K562 (cell line): ENCODE results near the gene TLX2. TPM values are rescaled to one million over a fixed set of nuclear protein-coding genes. Genes with fewer than 3 reads are reported as not detected.

Experiments
- ATF2 ChIP-seq: sonication (generic); formaldehyde crosslinking; IDR thresholded peaks from 2 replicates; pipeline ENCODE4 v1.8.1; 2022; ENCODE audit warnings: missing genetic modification reagents
- BRCA1 ChIP-seq, 2 experiments: fragments of 450-650 bp in 1 of 2; sonication (generic) in 1 of 2; formaldehyde crosslinking in 1 of 2; IDR thresholded peaks; 2 replicates each; pipeline versions ENCODE4 v1.5.0 to v1.6.1; 2017 to 2020; ENCODE audit warnings: mild to moderate bottlenecking in 1 of 2, missing genetic modification reagents in 1 of 2
- CCNT2 ChIP-seq: IDR thresholded peaks from 2 replicates; pipeline ENCODE4 v1.6.1; 2011; ENCODE audit warnings: borderline replicate concordance, low read depth, mild to moderate bottlenecking, moderate library complexity, mixed read lengths, low read length; ENCODE audit not compliant: insufficient read length; ENCODE audit errors: extremely low read depth
- HOMEZ ChIP-seq: fragments of 250-450 bp; sonication (Bioruptor Pico); IDR thresholded peaks from 2 replicates; pipeline ENCODE4 v1.4.0; 2020; ENCODE audit warnings: mild to moderate bottlenecking, moderate library complexity
- KAT7 ChIP-seq: sonication (generic); formaldehyde crosslinking; IDR thresholded peaks from 2 replicates; pipeline ENCODE4 v1.8.0; 2022; ENCODE audit warnings: missing genetic modification reagents, mild to moderate bottlenecking, borderline replicate concordance
- MAX ChIP-seq: sonication (generic); formaldehyde crosslinking; IDR thresholded peaks from 2 replicates; pipeline ENCODE4 v1.9.0; 2022; ENCODE audit warnings: mild to moderate bottlenecking, missing genetic modification reagents
- MEF2D ChIP-seq: conservative IDR thresholded peaks from 2 replicates; pipeline ENCODE4 v1.6.1; 2016; ENCODE audit warnings: low read depth, missing genetic modification characterization, missing compliant biosample characterization
- MITF ChIP-seq: IDR thresholded peaks from 2 replicates; pipeline ENCODE4 v1.6.1; 2014; ENCODE audit warnings: antibody characterized with exemption
- NFIX ChIP-seq: fragments of 250-450 bp; sonication (Bioruptor Pico); IDR thresholded peaks from 2 replicates; pipeline ENCODE4 v1.4.0; 2020; ENCODE audit warnings: low read depth, mild to moderate bottlenecking, moderate library complexity
- PTBP1 ChIP-seq: fragments of 200-400 bp; formaldehyde crosslinking; IDR thresholded peaks from 2 replicates; pipeline ENCODE4 v1.6.1; 2017; ENCODE audit warnings: low read depth, low read length
- SLC30A9 ChIP-seq: fragments of 250-450 bp; sonication (Bioruptor Pico); IDR thresholded peaks from 2 replicates; pipeline ENCODE4 v1.8.0; 2022; ENCODE audit warnings: mild to moderate bottlenecking, moderate library complexity
- SMARCC2 ChIP-seq: fragments of 450-650 bp; IDR thresholded peaks from 2 replicates; pipeline ENCODE4 v1.6.1; 2017; ENCODE audit warnings: antibody characterized with exemption, moderate library complexity, mild to moderate bottlenecking, low read depth
- TEAD4 ChIP-seq, 2 experiments: sonication (generic) in 1 of 2; formaldehyde crosslinking in 1 of 2; IDR thresholded peaks; 2 replicates each; pipeline versions ENCODE4 v1.6.1 to v1.8.0; 2012 to 2022; ENCODE audit warnings: borderline replicate concordance in 1 of 2, inconsistent platforms in 1 of 2, low read length in 1 of 2, mild to moderate bottlenecking in 1 of 2, missing genetic modification reagents in 1 of 2
- TRIM25 ChIP-seq: fragments of 450-650 bp; IDR thresholded peaks from 2 replicates; pipeline ENCODE4 v1.7.0; 2016; ENCODE audit warnings: borderline replicate concordance
- ZBTB5 ChIP-seq: fragments of 450-650 bp; IDR thresholded peaks from 2 replicates; pipeline ENCODE4 v1.6.1; 2017; ENCODE audit warnings: antibody characterized with exemption
- ZNF408 ChIP-seq: fragments of 250-450 bp; sonication (Bioruptor Pico); IDR thresholded peaks from 2 replicates; pipeline ENCODE4 v1.4.0; 2020; ENCODE audit warnings: low read depth, mild to moderate bottlenecking, moderate library complexity
- ZSCAN29 ChIP-seq: fragments of 450-650 bp; IDR thresholded peaks from 2 replicates; pipeline ENCODE4 v1.6.1; 2017
- polyA plus RNA-seq, 8 experiments: library from polyadenylated mRNA; depleted of rRNA in 4 of 8; stranded (reverse) in 5 of 8; unstranded in 3 of 8; fragments of >200 nt; fragmentation: Nextera tagmentation in 2 of 8; fragmentation: Illumina TruSeq in 1 of 8; extraction: Ambion mirVana in 2 of 8; extraction: Trizol in 1 of 8; gene quantifications; 2 replicates each; pipeline versions ENCODE4 v1.2.1 to v1.2.3, GENCODE V29; 2011 to 2014; ENCODE audit warnings: inconsistent platforms in 1 of 8, missing spikeins in 1 of 8
- total RNA-seq, 7 experiments: library from RNA; depleted of rRNA in 6 of 7; stranded (reverse); fragments of >200 nt in 6 of 7; fragmentation: Illumina TruSeq in 2 of 7; extraction: Trizol in 2 of 7; gene quantifications; 2 replicates each; pipeline versions ENCODE4 v1.2.1 to v1.2.3, GENCODE V29; 2011 to 2021; ENCODE audit warnings: low replicate concordance in 1 of 7

TLX2 gene
- total and polyA plus RNA-seq, 9 of the 15 experiments (the other 6 are each of a cell fraction or from before 2014, with no cell fraction given), result not detected

- TF ChIP-seq ATF2 (CRISPR knock-in tag) (no peak), PTBP1 (peak; percentile 29; the same call in 1 of the 2 replicates), HOMEZ (CRISPR knock-in tag) (no peak), BRCA1 (IDR thresholded peaks at IDR 0.05) (no peak), BRCA1 (CRISPR knock-in tag; IDR thresholded peaks at IDR 0.05) (no peak), NFIX (CRISPR knock-in tag) (no peak), SLC30A9 (CRISPR knock-in tag) (no peak), SMARCC2 (no peak), KAT7 (CRISPR knock-in tag) (no peak; the same call in 1 of the 2 replicates), ZNF408 (CRISPR knock-in tag) (no peak), TEAD4 (IDR thresholded peaks at IDR 0.05; ENCODE audit: low read length) (peak; percentile 40; the same call in 1 of the 2 replicates), TEAD4 (CRISPR knock-in tag; IDR thresholded peaks at IDR 0.05; ENCODE audit: borderline replicate concordance) (no peak), MEF2D (tag) (peak; percentile 67; the same call in 1 of the 2 replicates), MITF (no peak), ZSCAN29 (no peak), CCNT2 (peak; percentile 64), ZBTB5 (no peak), TRIM25 (no peak), MAX (CRISPR knock-in tag) (peak; percentile 68; the same call in 1 of the 2 replicates)
Observed at GRCh38 chr2:74472086-74472944, 41.9 kb upstream of the TLX2 start, which contains the start of gene MRPL53 (continued).
